GM12864 (cell line): ENCODE measurements around the gene CALML6.

Experiments
- DNase-seq: peaks from one replicate; pipeline ENCODE4 v3.0.0-alpha.2; 2011; ENCODE audit warnings: low read depth
- H3K4me3 ChIP-seq: 2 replicates; pipeline ENCODE4 v1.5.1; 2011; ENCODE audit warnings: mild to moderate bottlenecking, low read depth, low read length, control low read depth
- TF ChIP-seq, protein P1 (sequence below): IDR thresholded peaks from 2 replicates; pipeline ENCODE4 v1.5.1; 2011; ENCODE audit warnings: low read depth, mild to moderate bottlenecking, moderate library complexity, low read length, control low read depth, inconsistent platforms; ENCODE audit errors: missing control alignments

CALML6 gene

DNA sequence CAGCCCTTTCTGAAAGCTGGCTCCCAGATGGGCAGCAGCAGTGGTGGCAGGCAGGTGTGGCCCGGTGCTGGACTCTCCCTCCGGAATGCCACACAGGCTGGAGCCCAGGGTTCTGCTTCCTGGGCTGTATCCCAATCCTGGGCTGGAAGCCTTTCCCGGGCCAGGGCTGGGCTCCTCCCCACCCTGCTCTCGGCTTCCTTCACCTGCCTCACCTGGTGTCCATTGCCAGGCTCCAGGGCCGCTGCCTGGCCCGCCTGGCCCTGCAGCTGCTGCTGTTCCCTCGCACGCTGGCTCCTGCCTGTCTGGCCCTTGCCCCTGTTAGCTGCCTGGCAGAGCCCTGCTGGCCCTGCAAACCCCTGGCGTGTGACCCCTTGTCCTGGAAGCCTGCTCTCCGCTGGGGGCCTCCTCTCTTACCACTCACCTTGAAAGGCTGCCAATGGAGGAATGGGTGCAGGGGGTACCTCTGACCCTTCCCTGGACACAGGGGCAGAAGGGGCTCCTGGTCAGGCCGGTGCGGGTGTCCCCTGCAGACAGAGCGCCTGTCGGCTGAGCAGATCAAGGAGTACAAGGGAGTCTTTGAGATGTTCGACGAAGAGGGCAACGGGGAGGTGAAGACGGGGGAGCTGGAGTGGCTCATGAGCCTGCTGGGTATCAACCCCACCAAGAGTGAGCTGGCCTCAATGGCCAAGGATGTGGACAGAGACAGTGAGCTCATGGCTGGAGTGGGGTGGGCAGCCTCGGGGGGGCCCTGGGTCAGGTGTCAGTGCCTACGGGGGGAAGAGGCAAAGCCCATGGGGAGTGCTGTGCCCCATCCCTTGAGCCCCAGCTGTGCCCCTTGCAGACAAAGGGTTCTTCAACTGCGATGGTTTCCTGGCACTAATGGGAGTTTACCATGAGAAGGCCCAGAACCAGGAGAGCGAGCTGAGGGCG is 1.1 kb downstream of the CALML6 start:
- DNase-seq, result no peak
- no peak overlapping the region for H3K4me3 ChIP-seq
- TF ChIP-seq, protein P1, sequence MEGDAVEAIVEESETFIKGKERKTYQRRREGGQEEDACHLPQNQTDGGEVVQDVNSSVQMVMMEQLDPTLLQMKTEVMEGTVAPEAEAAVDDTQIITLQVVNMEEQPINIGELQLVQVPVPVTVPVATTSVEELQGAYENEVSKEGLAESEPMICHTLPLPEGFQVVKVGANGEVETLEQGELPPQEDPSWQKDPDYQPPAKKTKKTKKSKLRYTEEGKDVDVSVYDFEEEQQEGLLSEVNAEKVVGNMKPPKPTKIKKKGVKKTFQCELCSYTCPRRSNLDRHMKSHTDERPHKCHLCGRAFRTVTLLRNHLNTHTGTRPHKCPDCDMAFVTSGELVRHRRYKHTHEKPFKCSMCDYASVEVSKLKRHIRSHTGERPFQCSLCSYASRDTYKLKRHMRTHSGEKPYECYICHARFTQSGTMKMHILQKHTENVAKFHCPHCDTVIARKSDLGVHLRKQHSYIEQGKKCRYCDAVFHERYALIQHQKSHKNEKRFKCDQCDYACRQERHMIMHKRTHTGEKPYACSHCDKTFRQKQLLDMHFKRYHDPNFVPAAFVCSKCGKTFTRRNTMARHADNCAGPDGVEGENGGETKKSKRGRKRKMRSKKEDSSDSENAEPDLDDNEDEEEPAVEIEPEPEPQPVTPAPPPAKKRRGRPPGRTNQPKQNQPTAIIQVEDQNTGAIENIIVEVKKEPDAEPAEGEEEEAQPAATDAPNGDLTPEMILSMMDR, result no peak

DNA sequence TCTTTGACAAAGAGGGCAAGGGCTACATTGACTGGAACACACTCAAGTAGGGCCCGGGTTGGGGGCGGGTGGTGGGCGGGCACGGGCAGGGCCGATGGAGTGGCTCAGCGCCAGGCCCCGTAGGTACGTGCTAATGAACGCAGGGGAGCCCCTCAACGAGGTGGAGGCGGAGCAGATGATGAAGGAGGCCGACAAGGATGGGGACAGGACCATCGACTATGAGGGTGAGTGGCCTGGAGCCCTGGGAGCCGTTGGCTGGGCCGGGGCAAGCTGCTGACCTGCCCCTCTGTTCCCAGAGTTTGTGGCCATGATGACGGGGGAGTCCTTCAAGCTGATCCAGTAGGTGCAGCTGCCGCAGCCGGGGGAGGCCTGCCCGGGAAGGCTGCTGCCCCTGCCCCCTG is 1.8 kb downstream of the CALML6 start:
- no peak for DNase-seq
- TF ChIP-seq, protein P1, result no peak
- no peak overlapping the region for H3K4me3 ChIP-seq

DNA sequence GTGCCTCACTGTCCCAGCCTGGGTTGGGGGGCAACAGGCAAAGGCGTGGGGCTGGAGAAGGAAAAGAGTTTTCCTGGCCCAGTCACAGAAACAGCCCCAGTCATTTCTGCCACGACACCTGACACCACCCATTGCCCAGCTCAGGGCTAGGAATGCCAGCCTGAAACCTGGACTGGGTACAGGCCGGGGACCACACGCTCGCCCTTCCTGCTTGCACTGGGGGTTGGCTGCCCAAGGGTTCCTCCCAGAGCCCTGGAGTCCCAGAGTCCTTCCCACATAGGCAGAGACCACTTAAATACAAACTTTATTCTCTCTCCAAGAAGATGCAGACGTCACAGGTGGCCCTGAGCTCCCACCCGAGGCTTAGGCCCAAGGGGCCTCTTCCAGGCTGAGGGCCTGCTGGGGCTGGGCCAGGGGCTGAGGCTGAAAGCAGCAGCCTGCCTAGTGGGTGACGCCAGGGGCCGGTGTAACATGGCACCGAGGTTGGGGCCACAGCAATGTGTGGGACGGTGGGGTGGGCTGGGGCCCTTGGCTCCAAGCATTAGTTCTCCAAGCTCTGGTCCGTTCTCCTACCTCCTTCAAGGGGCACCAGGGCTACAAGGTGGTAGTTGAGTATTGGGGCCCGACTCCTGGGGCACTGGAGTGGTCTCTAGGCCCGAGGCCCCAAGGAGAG is 2.4 kb downstream of the CALML6 start:
- no peak overlapping the region for H3K4me3 ChIP-seq
- no peak for DNase-seq
- TF ChIP-seq, protein P1, result no peak

DNA sequence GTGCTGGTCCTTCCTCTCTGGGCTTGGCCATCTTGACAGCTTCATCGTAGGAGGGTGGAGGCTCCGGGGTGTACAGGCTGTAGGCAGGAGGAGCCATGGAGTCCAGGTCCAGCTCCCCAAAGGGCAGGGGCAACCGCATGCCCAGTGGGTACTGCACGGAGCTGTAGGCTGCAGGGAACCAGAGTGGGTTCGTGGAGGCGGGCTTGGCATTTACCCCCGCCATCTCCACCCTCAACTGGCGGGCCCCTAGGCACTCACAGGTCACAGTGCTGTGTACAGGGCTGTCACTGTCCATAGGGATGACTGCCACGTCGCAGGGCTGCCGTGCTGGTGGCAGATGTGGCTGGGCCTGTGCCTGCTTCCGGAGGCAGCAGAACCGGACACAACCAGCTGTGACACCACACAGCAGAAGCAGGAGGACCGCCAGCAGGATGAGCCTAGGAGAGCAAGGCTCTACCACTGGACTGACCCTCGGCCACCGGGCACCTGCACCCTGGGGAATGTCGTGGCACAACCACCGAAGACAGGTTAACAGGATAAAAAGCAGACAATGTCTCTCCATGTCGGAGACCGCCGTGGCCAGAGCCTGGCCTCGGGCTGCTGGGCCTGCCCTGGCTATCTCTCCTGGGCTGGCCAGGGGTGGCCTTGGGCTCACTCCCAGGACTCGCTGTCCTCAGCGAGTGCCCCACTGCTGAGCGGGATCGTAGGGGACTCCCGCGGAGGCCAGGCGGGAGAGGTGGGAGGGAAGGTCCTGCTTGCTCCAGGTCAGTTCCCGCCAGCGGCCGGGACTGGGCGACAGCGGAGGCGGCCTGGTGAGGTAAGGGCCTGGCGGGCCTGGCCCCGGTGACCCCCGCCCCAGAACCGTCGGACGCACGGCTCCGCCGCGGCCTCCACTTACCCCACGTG is 3.2 kb downstream of the CALML6 start:
- TF ChIP-seq, protein P1, result no peak
- no peak for DNase-seq
- H3K4me3 ChIP-seq, result peak overlapping the region; percentile 59

DNA sequence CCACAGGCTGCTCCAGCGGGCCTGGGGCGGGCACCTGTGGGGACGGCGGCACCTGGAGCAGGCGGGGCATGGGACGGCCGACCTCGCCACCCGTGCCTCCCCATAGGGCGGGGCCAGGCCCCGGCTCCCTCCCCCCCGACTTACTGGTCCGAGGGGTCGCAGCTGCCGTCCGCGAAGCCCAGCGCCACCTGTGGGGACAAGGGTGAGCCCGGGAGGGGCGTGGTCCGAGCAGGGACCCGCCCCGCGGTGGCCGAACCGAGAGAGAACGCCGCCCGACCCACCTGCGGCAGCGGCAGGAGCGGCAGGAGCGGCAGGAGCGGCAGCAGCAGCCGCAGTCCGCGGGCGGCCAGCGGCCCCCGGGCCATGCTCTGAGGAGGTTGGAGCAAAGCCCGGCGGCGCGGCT is 3.8 kb downstream of the CALML6 start, which contains the start of gene TMEM52:
TMEM52 (minus strand) TSS at position 379 of the 403 bp plus-strand sequence; CDS start at position 365, 14 bp downstream.
- H3K4me3 ChIP-seq, result peak within 1 kb of the TSS; percentile 59
- DNase-seq, result no peak
- TF ChIP-seq, protein P1, result no peak

DNA sequence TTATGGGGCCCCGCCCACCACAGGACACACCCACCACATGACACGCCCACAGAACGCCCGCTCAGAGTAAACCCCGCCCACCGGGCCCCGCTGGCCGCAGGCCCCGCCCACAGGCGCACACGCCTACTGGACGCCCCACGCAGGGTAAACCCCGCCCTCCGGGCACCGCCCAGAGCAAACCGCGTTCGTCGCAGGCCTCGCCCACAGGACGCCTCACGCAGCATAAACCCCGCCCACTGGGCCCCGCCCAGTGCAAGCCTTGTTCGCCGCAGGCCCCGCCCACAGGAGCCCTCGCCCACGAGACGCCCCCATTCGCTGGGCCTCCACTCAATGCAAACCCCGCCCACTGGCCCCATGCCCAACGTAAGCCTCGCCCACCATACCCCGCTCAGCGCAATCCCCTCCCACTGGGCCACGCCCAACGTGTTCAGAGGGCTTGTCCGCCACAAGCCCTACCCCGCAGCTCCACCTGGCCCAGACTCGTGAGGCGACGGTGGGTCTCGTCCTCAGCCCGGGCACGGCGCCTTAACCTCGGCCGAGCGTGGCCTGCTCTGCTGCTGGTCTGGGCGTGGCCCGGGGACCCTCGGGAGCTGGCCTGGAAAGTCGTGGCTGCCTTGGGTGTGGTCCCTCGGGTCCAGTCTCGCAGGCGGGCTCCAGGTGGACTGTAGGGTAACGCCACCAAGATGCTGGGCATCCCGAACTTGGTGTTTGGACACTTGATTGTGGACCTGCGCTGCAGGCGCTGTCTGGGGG is 4.4 kb downstream of the CALML6 start:
- TF ChIP-seq, protein P1, result no peak

More for the DNA sequence above, 4.4 kb downstream of the CALML6 start:
- H3K4me3 ChIP-seq, result peak overlapping the region; percentile 59
- DNase-seq, result peak; percentile 92
